Gastrocnemius medialis (tissue), 4 donors: Measurements from ENCODE around the gene ITPK1.

ENCODE experiments used
- CTCF ChIP-seq, 5 experiments: fragments of 450-650 bp in 3 of 5; fragments of 200-600 bp in 2 of 5; sonication (generic) in 2 of 5; IDR thresholded peaks in 4 of 5; conservative IDR thresholded peaks in 1 of 5; 1 replicate in 4 of 5; 2 replicates in 1 of 5; pipeline ENCODE4 v1.5.1; 2016 to 2019; ENCODE audit warnings: antibody characterized with exemption in 5 of 5, mild to moderate bottlenecking in 3 of 5, moderate library complexity in 3 of 5
- POLR2A ChIP-seq, 2 donors: fragments of 450-650 bp; IDR thresholded peaks; one replicate each; pipeline ENCODE4 v1.6.1; 2017; ENCODE audit warnings: antibody characterized with exemption in 2 of 2, mild to moderate bottlenecking in 2 of 2, moderate library complexity in 2 of 2

GRCh38 chr14:92948647-92949046, 167.1 kb downstream of the ITPK1 start:
- TF ChIP-seq CTCF (IDR thresholded peaks at IDR 0.05 in 4 of 5, conservative IDR thresholded peaks at IDR 0.05 in 1 of 5) (no peak), POLR2A (IDR thresholded peaks at IDR 0.05) (no peak)
